Measurements from ENCODE around the gene CDC42BPA. TPM values are rescaled to one million over a fixed set of nuclear protein-coding genes. Genes with fewer than 3 reads are reported as not detected.

CDC42BPA gene
- total RNA-seq, 1 experiment from 2014 or later: 25.2 TPM

DNA sequence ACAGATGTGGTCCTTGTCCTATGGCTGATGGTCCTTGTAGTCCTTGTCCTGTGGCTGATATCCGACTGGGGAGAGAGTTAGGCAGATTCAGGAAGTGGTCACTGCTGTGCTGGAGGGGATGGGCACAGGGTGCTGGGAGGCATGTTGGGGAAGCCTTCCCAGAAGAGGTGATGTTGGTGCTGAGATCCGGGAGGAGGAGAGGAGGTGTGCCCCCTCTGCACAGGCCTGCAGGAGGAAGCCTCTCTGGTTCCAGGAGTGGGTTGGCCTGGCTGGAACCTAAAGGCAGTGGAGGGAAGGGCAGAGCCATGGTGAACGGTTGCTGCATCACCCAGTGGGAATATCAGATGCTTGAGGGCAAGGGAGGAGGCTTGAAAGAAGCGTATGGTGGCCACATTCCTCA is 363.5 kb downstream of the CDC42BPA start:
- Mint-ChIP-seq H3K36me3 (peaks cover 27% of the 10 kb centered on the region), H3K9me3 (peaks cover 23% of the 10 kb centered on the region), H3K4me1 (peaks cover 15% of the 10 kb centered on the region), H3K27ac (no peak overlapping the region), H3K27me3 (ENCODE audit: low read depth) (no peaks in the 10 kb centered on the region), H3K4me3 (no peak overlapping the region)
- CTCF ChIA-PET: no interaction called here
- POLR2A ChIA-PET: no interaction called here
- TF ChIP-seq, protein P1, sequence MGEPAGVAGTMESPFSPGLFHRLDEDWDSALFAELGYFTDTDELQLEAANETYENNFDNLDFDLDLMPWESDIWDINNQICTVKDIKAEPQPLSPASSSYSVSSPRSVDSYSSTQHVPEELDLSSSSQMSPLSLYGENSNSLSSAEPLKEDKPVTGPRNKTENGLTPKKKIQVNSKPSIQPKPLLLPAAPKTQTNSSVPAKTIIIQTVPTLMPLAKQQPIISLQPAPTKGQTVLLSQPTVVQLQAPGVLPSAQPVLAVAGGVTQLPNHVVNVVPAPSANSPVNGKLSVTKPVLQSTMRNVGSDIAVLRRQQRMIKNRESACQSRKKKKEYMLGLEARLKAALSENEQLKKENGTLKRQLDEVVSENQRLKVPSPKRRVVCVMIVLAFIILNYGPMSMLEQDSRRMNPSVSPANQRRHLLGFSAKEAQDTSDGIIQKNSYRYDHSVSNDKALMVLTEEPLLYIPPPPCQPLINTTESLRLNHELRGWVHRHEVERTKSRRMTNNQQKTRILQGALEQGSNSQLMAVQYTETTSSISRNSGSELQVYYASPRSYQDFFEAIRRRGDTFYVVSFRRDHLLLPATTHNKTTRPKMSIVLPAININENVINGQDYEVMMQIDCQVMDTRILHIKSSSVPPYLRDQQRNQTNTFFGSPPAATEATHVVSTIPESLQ (CRISPR knock-in tag; IDR thresholded peaks at IDR 0.05): no peak
- no peak for TF ChIP-seq ZBTB21 (CRISPR knock-in tag; IDR thresholded peaks at IDR 0.05; ENCODE audit: borderline replicate concordance)
- no peak for TF ChIP-seq SOX15 (CRISPR knock-in tag; IDR thresholded peaks at IDR 0.05)
- TF ChIP-seq FOXP4 (CRISPR knock-in tag; IDR thresholded peaks at IDR 0.05): no peak
- no peak for TF ChIP-seq FOXJ3 (CRISPR knock-in tag; IDR thresholded peaks at IDR 0.05; ENCODE audit: borderline replicate concordance)
- no peak for TF ChIP-seq GABPB1 (CRISPR knock-in tag; IDR thresholded peaks at IDR 0.05)
- TF ChIP-seq RELA (CRISPR knock-in tag; IDR thresholded peaks at IDR 0.05; ENCODE audit: borderline replicate concordance): no peak
- no peak for TF ChIP-seq ZNF219 (CRISPR knock-in tag; IDR thresholded peaks at IDR 0.05; ENCODE audit: borderline replicate concordance)
- TF ChIP-seq MXD4 (CRISPR knock-in tag; IDR thresholded peaks at IDR 0.05; ENCODE audit: borderline replicate concordance): no peak
- no peak for TF ChIP-seq HMGA2 (CRISPR knock-in tag; IDR thresholded peaks at IDR 0.05)
- TF ChIP-seq NR3C1 (CRISPR knock-in tag; conservative IDR thresholded peaks at IDR 0.05; ENCODE audit: low read depth): no peak
- TF ChIP-seq ZNF263 (CRISPR knock-in tag; IDR thresholded peaks at IDR 0.05; ENCODE audit: low read depth): no peak
- TF ChIP-seq AR (CRISPR knock-in tag; IDR thresholded peaks at IDR 0.05): no peak
- TF ChIP-seq MYBL2 (CRISPR knock-in tag; IDR thresholded peaks at IDR 0.05): no peak
- no peak for TF ChIP-seq ZNF138 (CRISPR knock-in tag; conservative IDR thresholded peaks at IDR 0.05)
- TF ChIP-seq EMX1 (CRISPR knock-in tag; IDR thresholded peaks at IDR 0.05): no peak
- no peak for TF ChIP-seq ZNF281 (CRISPR knock-in tag; IDR thresholded peaks at IDR 0.05)
- no peak for TF ChIP-seq ZNF317 (CRISPR knock-in tag; IDR thresholded peaks at IDR 0.05; ENCODE audit: borderline replicate concordance, low read depth)
- TF ChIP-seq, protein P2, sequence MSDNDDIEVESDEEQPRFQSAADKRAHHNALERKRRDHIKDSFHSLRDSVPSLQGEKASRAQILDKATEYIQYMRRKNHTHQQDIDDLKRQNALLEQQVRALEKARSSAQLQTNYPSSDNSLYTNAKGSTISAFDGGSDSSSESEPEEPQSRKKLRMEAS (CRISPR knock-in tag; IDR thresholded peaks at IDR 0.05): no peak
- no peak for TF ChIP-seq CREB1 (CRISPR knock-in tag; IDR thresholded peaks at IDR 0.05)
- DNase-seq (ENCODE audit: low spot score): no peak
- no peak for ATAC-seq
